Neural progenitor cell (in vitro differentiated cells): ENCODE results near the gene TRAPPC11. TPM values are rescaled to one million over a fixed set of nuclear protein-coding genes. Genes with fewer than 3 reads are reported as not detected.

ENCODE experiments used
- DNase-seq: peaks from one replicate; pipeline ENCODE4 v3.0.0-alpha.2; 2016; ENCODE audit warnings: low spot score
- H2AFZ ChIP-seq: fragments of 200-600 bp; sonication (generic); replicated peaks from 2 replicates; pipeline ENCODE4 v1.6.1; 2016; ENCODE audit warnings: antibody characterized with exemption
- H3F3A ChIP-seq: fragments of 200-600 bp; sonication (generic); 2 replicates; pipeline ENCODE4 v1.6.1; 2016; ENCODE audit warnings: antibody characterized with exemption, low read depth
- H3K27ac ChIP-seq: fragments of 200-600 bp; sonication (generic); 2 replicates; pipeline ENCODE4 v1.5.1; 2016; ENCODE audit warnings: mild to moderate bottlenecking
- H3K27me3 ChIP-seq: fragments of 200-600 bp; sonication (generic); 2 replicates; pipeline ENCODE4 v1.6.1; 2016; ENCODE audit warnings: mild to moderate bottlenecking, moderate library complexity
- H3K36me3 ChIP-seq: fragments of 200-600 bp; sonication (generic); 2 replicates; pipeline ENCODE4 v1.5.1; 2016
- H3K4me1 ChIP-seq: fragments of 200-600 bp; sonication (generic); 2 replicates; pipeline ENCODE4 v1.6.1; 2016; ENCODE audit warnings: mixed run types
- H3K4me2 ChIP-seq: fragments of 200-600 bp; sonication (generic); 2 replicates; pipeline ENCODE4 v1.6.1; 2016
- H3K4me3 ChIP-seq: fragments of 200-600 bp; sonication (generic); 2 replicates; pipeline ENCODE4 v1.5.1; 2016
- H3K79me2 ChIP-seq: fragments of 200-600 bp; sonication (generic); 2 replicates; pipeline ENCODE4 v1.6.1; 2016; ENCODE audit warnings: low read depth
- H3K9ac ChIP-seq: fragments of 200-600 bp; sonication (generic); 2 replicates; pipeline ENCODE4 v1.6.1; 2016
- H3K9me3 ChIP-seq: fragments of 200-600 bp; sonication (generic); 2 replicates; pipeline ENCODE4 v1.5.1; 2016; ENCODE audit warnings: low read depth
- H4K20me1 ChIP-seq: fragments of 200-600 bp; sonication (generic); 2 replicates; pipeline ENCODE4 v1.6.1; 2016; ENCODE audit warnings: low read depth
- H3K27ac Mint-ChIP-seq: 3 replicates; pipeline ENCODE4 v1.8.0; 2021; ENCODE audit warnings: mixed read lengths
- H3K27me3 Mint-ChIP-seq: 2 replicates; pipeline ENCODE4 v1.8.0; 2022; ENCODE audit warnings: low read depth, mild to moderate bottlenecking, inconsistent platforms, moderate library complexity, mixed read lengths; ENCODE audit not compliant: insufficient read depth
- H3K36me3 Mint-ChIP-seq: 3 replicates; pipeline ENCODE4 v1.8.0; 2021; ENCODE audit warnings: mixed read lengths
- H3K4me1 Mint-ChIP-seq: 3 replicates; pipeline ENCODE4 v1.8.0; 2021; ENCODE audit warnings: mixed read lengths
- H3K4me3 Mint-ChIP-seq: 3 replicates; pipeline ENCODE4 v1.8.0; 2021; ENCODE audit warnings: mild to moderate bottlenecking, moderate library complexity, mixed read lengths
- H3K9me3 Mint-ChIP-seq: 3 replicates; pipeline ENCODE4 v1.8.0; 2020; ENCODE audit warnings: mixed read lengths
- EZH2 ChIP-seq: fragments of 200-600 bp; sonication (generic); IDR thresholded peaks from 2 replicates; pipeline ENCODE4 v1.6.1; 2017; ENCODE audit warnings: antibody characterized with exemption, mild to moderate bottlenecking, moderate library complexity
- EZH2phosphoT487 ChIP-seq: fragments of 200-600 bp; sonication (generic); IDR thresholded peaks from 2 replicates; pipeline ENCODE4 v1.6.1; 2017; ENCODE audit warnings: antibody characterized with exemption
- total RNA-seq: library from RNA; depleted of rRNA; stranded (reverse); fragments of >200 nt; gene quantifications from 2 replicates; pipeline ENCODE4 v1.2.3, GENCODE V29; 2015; ENCODE audit warnings: low replicate concordance
- TF ChIP-seq, protein P1 (sequence below): fragments of 200-600 bp; sonication (generic); IDR thresholded peaks from 2 replicates; pipeline ENCODE4 v1.5.1; 2017; ENCODE audit warnings: antibody characterized with exemption, mild to moderate bottlenecking

TRAPPC11 gene
- total RNA-seq, 1 donor from 2014 or later, result 110 TPM

DNA sequence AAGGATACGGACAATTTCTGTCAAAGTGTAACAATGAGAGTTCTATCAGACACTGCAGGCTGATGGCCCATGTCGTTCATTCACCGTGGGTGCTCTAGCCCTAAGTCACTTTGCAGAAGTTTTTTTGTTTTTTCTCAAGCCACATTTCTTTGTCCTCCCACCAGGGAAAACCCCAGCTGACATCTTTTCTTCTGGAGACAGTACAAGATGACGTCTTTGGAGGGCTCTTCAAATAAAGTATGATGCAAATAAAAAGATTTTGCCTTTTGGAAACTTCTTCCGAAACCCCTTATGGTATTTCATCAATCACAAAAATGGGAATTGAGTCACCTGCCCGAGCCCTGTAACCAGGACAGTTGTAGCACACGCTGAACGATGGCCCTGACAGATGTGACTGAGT lies 73.2 kb downstream of the TRAPPC11 start:
- Histone ChIP-seq H3K27me3 (no peaks in the 10 kb centered on the region), H3K27ac (no peak overlapping the region), H3K9ac (no peak overlapping the region), H2AFZ (no peak overlapping the region), H3K4me3 (no peak overlapping the region), H3K4me1 (no peaks in the 10 kb centered on the region), H4K20me1 (no peaks in the 10 kb centered on the region), H3F3A (no peaks in the 10 kb centered on the region), H3K9me3 (no peaks in the 10 kb centered on the region), H3K79me2 (no peaks in the 10 kb centered on the region), H3K36me3 (no peaks in the 10 kb centered on the region), H3K4me2 (no peak overlapping the region)
- DNase-seq, result no peak
- H3K27ac Mint-ChIP-seq, result no peak overlapping the region
- no peak for TF ChIP-seq EZH2
- TF ChIP-seq, protein P1, sequence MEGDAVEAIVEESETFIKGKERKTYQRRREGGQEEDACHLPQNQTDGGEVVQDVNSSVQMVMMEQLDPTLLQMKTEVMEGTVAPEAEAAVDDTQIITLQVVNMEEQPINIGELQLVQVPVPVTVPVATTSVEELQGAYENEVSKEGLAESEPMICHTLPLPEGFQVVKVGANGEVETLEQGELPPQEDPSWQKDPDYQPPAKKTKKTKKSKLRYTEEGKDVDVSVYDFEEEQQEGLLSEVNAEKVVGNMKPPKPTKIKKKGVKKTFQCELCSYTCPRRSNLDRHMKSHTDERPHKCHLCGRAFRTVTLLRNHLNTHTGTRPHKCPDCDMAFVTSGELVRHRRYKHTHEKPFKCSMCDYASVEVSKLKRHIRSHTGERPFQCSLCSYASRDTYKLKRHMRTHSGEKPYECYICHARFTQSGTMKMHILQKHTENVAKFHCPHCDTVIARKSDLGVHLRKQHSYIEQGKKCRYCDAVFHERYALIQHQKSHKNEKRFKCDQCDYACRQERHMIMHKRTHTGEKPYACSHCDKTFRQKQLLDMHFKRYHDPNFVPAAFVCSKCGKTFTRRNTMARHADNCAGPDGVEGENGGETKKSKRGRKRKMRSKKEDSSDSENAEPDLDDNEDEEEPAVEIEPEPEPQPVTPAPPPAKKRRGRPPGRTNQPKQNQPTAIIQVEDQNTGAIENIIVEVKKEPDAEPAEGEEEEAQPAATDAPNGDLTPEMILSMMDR, result no peak
- TF ChIP-seq EZH2phosphoT487, result no peak
- H3K9me3 Mint-ChIP-seq, result no peaks in the 10 kb centered on the region
- H3K36me3 Mint-ChIP-seq, result no peaks in the 10 kb centered on the region
- no peak overlapping the region for H3K4me3 Mint-ChIP-seq
- no peaks in the 10 kb centered on the region for H3K27me3 Mint-ChIP-seq
- no peaks in the 10 kb centered on the region for H3K4me1 Mint-ChIP-seq

DNA sequence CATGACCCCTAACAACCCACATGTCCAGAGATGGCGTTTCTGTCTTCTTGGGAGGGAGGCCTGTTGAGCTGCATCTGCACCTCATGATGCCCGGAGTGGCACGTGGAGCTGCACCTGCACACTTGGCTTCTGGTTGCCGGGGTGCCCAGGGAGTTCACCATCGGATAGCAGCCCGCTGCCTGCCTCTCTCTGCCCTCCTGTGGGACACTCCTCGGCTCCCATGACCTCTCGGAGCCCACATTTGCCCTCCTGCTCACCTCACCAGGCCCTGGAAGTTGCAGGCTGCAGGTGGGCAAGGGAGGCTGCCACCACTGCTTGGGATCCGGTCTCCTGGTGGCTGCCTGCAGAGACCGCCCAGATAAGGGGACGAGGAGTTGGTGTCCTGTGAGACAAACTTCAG lies 74.1 kb downstream of the TRAPPC11 start:
- no peak for TF ChIP-seq EZH2
- TF ChIP-seq, protein P1, result no peak
- no peak for TF ChIP-seq EZH2phosphoT487
- Histone ChIP-seq H3K36me3 (no peaks in the 10 kb centered on the region), H3K27me3 (no peaks in the 10 kb centered on the region), H3K4me1 (no peaks in the 10 kb centered on the region), H3K4me3 (no peak overlapping the region), H3K79me2 (no peaks in the 10 kb centered on the region), H2AFZ (no peak overlapping the region), H3F3A (no peaks in the 10 kb centered on the region), H3K4me2 (no peak overlapping the region), H3K9me3 (no peaks in the 10 kb centered on the region), H4K20me1 (no peaks in the 10 kb centered on the region), H3K9ac (no peak overlapping the region), H3K27ac (no peak overlapping the region)
- Mint-ChIP-seq H3K27ac (no peak overlapping the region), H3K9me3 (no peaks in the 10 kb centered on the region), H3K27me3 (no peaks in the 10 kb centered on the region), H3K36me3 (no peaks in the 10 kb centered on the region), H3K4me3 (no peak overlapping the region), H3K4me1 (no peaks in the 10 kb centered on the region)
- no peak for DNase-seq

DNA sequence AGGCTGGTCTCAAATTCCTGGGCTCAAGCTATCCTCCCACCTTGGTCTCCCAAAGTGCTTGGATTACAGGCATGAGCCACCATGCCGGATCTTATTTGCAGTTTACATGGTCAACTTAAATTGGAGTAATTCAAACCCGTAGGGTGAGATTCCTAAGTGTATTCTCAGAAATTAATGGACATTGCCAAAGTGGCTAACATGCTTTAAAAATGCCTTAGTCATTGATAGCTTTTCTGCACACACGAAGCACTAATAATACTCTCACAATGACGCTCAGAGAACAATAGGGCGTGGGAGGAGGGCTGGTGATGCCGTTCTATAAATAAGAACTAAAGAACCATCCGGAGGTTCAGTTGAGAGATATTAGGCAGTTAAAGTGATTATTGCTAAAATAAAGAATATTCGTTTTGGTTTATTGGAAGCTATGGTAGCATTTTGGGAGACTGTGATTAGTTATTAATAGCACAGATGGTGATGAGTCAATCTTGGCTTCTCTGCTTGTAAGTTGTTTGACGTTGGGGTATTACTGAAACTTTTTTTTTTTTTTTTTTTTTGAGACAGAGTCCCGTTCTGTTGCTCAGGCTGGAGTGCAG lies 79.1 kb downstream of the TRAPPC11 start:
- Histone ChIP-seq H3K79me2 (no peaks in the 10 kb centered on the region), H3K27me3 (no peaks in the 10 kb centered on the region), H3K4me3 (no peak overlapping the region), H3F3A (no peaks in the 10 kb centered on the region), H3K9ac (no peak overlapping the region), H3K4me1 (no peaks in the 10 kb centered on the region), H4K20me1 (no peaks in the 10 kb centered on the region), H3K9me3 (no peaks in the 10 kb centered on the region), H3K4me2 (no peak overlapping the region), H2AFZ (no peak overlapping the region), H3K27ac (no peak overlapping the region), H3K36me3 (no peaks in the 10 kb centered on the region)
- Mint-ChIP-seq H3K4me3 (no peak overlapping the region), H3K4me1 (no peaks in the 10 kb centered on the region), H3K27ac (no peak overlapping the region), H3K9me3 (no peaks in the 10 kb centered on the region), H3K36me3 (no peaks in the 10 kb centered on the region), H3K27me3 (no peaks in the 10 kb centered on the region)
- DNase-seq, result no peak
- TF ChIP-seq EZH2 (no peak), EZH2phosphoT487 (no peak)
- TF ChIP-seq, protein P1, result no peak
